Ishikawa (cell line): ENCODE measurements around the gene CRTC2.

Experiments
- CEBPB ChIP-seq: IDR thresholded peaks from 2 replicates; pipeline ENCODE4 v1.6.1; 2012
- CREB1 ChIP-seq: IDR thresholded peaks from 2 replicates; pipeline ENCODE4 v1.6.1; 2012; ENCODE audit warnings: low read depth
- EGR1 ChIP-seq: IDR thresholded peaks from 2 replicates; pipeline ENCODE4 v1.6.1; 2012
- EP300 ChIP-seq: IDR thresholded peaks from 2 replicates; pipeline ENCODE4 v1.6.1; 2012; ENCODE audit warnings: borderline replicate concordance
- FOXM1 ChIP-seq: IDR thresholded peaks from 2 replicates; pipeline ENCODE4 v1.6.1; 2012; ENCODE audit warnings: low read depth, borderline replicate concordance
- MAX ChIP-seq: IDR thresholded peaks from 2 replicates; pipeline ENCODE4 v1.6.1; 2012
- NFIC ChIP-seq: IDR thresholded peaks from 2 replicates; pipeline ENCODE4 v1.6.1; 2012
- RAD21 ChIP-seq: IDR thresholded peaks from 2 replicates; pipeline ENCODE4 v1.6.1; 2012; ENCODE audit warnings: low read depth
- TAF1 ChIP-seq: IDR thresholded peaks from 2 replicates; pipeline ENCODE4 v1.6.1; 2012; ENCODE audit warnings: low read depth, mild to moderate bottlenecking
- TCF12 ChIP-seq: IDR thresholded peaks from 2 replicates; pipeline ENCODE4 v1.6.1; 2012; ENCODE audit warnings: low read depth
- TEAD4 ChIP-seq: IDR thresholded peaks from 2 replicates; pipeline ENCODE4 v1.6.1; 2012
- USF1 ChIP-seq: IDR thresholded peaks from 2 replicates; pipeline ENCODE4 v1.6.1; 2012
- YY1 ChIP-seq: IDR thresholded peaks from 2 replicates; pipeline ENCODE4 v1.6.1; 2012; ENCODE audit warnings: low read depth
- ZBTB7A ChIP-seq: IDR thresholded peaks from 2 replicates; pipeline ENCODE4 v1.6.1; 2012; ENCODE audit warnings: low read depth
- TF ChIP-seq, protein P1 (sequence below): IDR thresholded peaks from 2 replicates; pipeline ENCODE4 v1.6.1; 2012; ENCODE audit warnings: low read depth, mild to moderate bottlenecking

Gene CRTC2

GRCh38 chr1:153958111-153958960, at the start of gene CRTC2:
Gene CRTC2 (minus strand): TSS chr1:153958612. CDS start chr1:153958497, 115 bp downstream.
- TF ChIP-seq CREB1 (peak; percentile 47), EP300 (no peak), RAD21 (no peak; the same call in 1 of the 2 replicates), MAX (peak; percentile 28; the same call in 1 of the 2 replicates), TEAD4 (no peak), CEBPB (no peak), NFIC (no peak), TCF12 (peak; percentile 65), TAF1 (no peak; the same call in none of the 2 replicates), EGR1 (0 out of 2 replicates have a peak, but pooled peaks have one; percentile 29), YY1 (peak; percentile 77), FOXM1 (no peak), USF1 (no peak), ZBTB7A (0 out of 2 replicates have a peak, but pooled peaks have one; percentile 21)
- TF ChIP-seq, protein P1, sequence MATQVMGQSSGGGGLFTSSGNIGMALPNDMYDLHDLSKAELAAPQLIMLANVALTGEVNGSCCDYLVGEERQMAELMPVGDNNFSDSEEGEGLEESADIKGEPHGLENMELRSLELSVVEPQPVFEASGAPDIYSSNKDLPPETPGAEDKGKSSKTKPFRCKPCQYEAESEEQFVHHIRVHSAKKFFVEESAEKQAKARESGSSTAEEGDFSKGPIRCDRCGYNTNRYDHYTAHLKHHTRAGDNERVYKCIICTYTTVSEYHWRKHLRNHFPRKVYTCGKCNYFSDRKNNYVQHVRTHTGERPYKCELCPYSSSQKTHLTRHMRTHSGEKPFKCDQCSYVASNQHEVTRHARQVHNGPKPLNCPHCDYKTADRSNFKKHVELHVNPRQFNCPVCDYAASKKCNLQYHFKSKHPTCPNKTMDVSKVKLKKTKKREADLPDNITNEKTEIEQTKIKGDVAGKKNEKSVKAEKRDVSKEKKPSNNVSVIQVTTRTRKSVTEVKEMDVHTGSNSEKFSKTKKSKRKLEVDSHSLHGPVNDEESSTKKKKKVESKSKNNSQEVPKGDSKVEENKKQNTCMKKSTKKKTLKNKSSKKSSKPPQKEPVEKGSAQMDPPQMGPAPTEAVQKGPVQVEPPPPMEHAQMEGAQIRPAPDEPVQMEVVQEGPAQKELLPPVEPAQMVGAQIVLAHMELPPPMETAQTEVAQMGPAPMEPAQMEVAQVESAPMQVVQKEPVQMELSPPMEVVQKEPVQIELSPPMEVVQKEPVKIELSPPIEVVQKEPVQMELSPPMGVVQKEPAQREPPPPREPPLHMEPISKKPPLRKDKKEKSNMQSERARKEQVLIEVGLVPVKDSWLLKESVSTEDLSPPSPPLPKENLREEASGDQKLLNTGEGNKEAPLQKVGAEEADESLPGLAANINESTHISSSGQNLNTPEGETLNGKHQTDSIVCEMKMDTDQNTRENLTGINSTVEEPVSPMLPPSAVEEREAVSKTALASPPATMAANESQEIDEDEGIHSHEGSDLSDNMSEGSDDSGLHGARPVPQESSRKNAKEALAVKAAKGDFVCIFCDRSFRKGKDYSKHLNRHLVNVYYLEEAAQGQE = no peak

DNA sequence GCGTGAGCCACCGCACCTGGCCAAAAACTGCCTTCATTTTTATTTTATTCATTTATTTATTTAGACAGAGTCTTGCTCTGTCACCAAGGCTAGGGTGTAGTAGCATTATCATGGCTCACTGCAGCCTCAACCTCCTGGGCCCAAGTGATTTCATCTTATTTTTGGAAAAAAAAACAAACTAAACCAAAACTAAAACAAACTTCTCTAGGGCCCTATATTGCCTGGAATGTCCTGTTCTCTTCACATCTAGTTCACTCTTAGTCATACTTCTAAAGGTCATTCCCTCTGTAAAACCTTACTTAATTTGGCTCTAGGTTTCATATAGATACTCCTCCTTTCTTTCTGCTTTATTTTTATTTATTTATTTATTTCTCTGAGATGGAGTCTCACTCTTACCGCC, 47.7 kb upstream of the CRTC2 start:
- TF ChIP-seq CEBPB (no peak), MAX (no peak), CREB1 (no peak)

DNA sequence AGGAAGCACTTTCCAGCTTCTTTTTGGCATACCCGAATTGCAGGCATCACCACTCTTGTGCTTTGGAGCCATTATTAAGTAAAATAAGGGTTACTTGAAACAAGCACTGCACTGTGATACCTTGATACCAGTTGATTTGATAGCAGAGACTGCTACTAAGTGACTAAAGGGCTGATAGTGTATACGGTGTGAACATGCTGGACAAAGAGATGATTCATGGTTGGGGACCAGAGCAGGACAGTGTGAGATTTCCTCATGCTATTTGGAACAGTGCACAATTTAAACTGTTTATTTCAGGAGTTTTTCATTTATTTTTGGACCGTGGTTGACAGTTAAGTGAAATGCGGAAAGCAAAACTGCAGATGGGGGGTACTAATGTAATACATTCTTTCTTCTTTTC, 42.0 kb upstream of the CRTC2 start:
- TF ChIP-seq CEBPB = no peak
- TF ChIP-seq ZBTB7A = no peak
- TF ChIP-seq EGR1 = no peak

- TF ChIP-seq MAX (no peak), FOXM1 (no peak), YY1 (no peak), USF1 (no peak), EP300 (no peak), CREB1 (no peak), RAD21 (no peak), TCF12 (no peak), NFIC (no peak), TEAD4 (no peak), CEBPB (no peak), TAF1 (no peak)
- TF ChIP-seq, protein P1 = no peak
Observed at GRCh38 chr1:153995640-153996039, 37.2 kb upstream of the CRTC2 start.

- TF ChIP-seq FOXM1 = no peak
- no peak for TF ChIP-seq EGR1
- TF ChIP-seq ZBTB7A = no peak
- no peak for TF ChIP-seq CEBPB
- no peak for TF ChIP-seq EP300
- TF ChIP-seq TEAD4 = no peak
- TF ChIP-seq YY1 = no peak
- no peak for TF ChIP-seq NFIC
- TF ChIP-seq USF1 = no peak
- TF ChIP-seq MAX = no peak
- TF ChIP-seq RAD21 = no peak
- no peak for TF ChIP-seq TAF1
- no peak for TF ChIP-seq TCF12
- TF ChIP-seq, protein P1 = no peak
- TF ChIP-seq CREB1 = no peak
Observed at GRCh38 chr1:153995202-153995601, 36.8 kb upstream of the CRTC2 start.
